HepG2 (cell line): ENCODE measurements around the gene THAP5.

Source experiments
- NR2C2 ChIP-seq: sonication (generic); formaldehyde crosslinking; IDR thresholded peaks from 2 replicates; pipeline ENCODE4 v1.4.0; 2020; ENCODE audit warnings: missing genetic modification reagents, mild to moderate bottlenecking, moderate library complexity, borderline replicate concordance
- SMARCC2 ChIP-seq: fragments of 450-650 bp; IDR thresholded peaks from 2 replicates; pipeline ENCODE4 v1.6.1; 2017; ENCODE audit warnings: antibody characterized with exemption, mild to moderate bottlenecking
- TAF1 ChIP-seq: sonication (generic); formaldehyde crosslinking; IDR thresholded peaks from 2 replicates; pipeline ENCODE4 v1.4.0; 2020; ENCODE audit warnings: missing genetic modification reagents
- YY1 ChIP-seq: IDR thresholded peaks from 2 replicates; pipeline ENCODE4 v1.6.1; 2011; ENCODE audit warnings: low read length, low read depth, moderate library complexity, mild to moderate bottlenecking; ENCODE audit not compliant: insufficient read depth, insufficient replicate concordance
- ZFP36 ChIP-seq: fragments of 150-350 bp; IDR thresholded peaks from 2 replicates; pipeline ENCODE4 v1.6.1; 2018; ENCODE audit warnings: borderline replicate concordance, low read length, low read depth; ENCODE audit not compliant: partially characterized antibody
- ZNF225 ChIP-seq: sonication (generic); formaldehyde crosslinking; IDR thresholded peaks from 2 replicates; pipeline ENCODE4 v1.4.0; 2020; ENCODE audit warnings: mild to moderate bottlenecking, missing genetic modification reagents
- ZNF615 ChIP-seq: sonication (generic); formaldehyde crosslinking; IDR thresholded peaks from 2 replicates; pipeline ENCODE4 v1.5.0; 2020; ENCODE audit warnings: mild to moderate bottlenecking, missing genetic modification reagents, borderline replicate concordance
- ZNF75D ChIP-seq: sonication (generic); formaldehyde crosslinking; IDR thresholded peaks from 2 replicates; pipeline ENCODE4 v1.8.1; 2023; ENCODE audit warnings: missing genetic modification reagents, mild to moderate bottlenecking, borderline replicate concordance
- ZSCAN25 ChIP-seq: sonication (generic); formaldehyde crosslinking; IDR thresholded peaks from 2 replicates; pipeline ENCODE4 v1.8.0; 2022; ENCODE audit warnings: mild to moderate bottlenecking, missing genetic modification reagents

GRCh38 chr7:108575156-108575555, 5.7 kb upstream of the THAP5 start:
- TF ChIP-seq ZNF615 (CRISPR knock-in tag): no peak
- no peak for TF ChIP-seq ZSCAN25 (CRISPR knock-in tag)
- TF ChIP-seq NR2C2: no peak
- no peak for TF ChIP-seq SMARCC2
- TF ChIP-seq ZNF225 (CRISPR knock-in tag): no peak
- no peak for TF ChIP-seq ZNF75D (CRISPR knock-in tag)
- no peak for TF ChIP-seq TAF1 (CRISPR knock-in tag)
- no peak for TF ChIP-seq YY1
- no peak for TF ChIP-seq ZFP36
